ENCODE measurements around the gene TFDP1.

TFDP1 gene

DNA sequence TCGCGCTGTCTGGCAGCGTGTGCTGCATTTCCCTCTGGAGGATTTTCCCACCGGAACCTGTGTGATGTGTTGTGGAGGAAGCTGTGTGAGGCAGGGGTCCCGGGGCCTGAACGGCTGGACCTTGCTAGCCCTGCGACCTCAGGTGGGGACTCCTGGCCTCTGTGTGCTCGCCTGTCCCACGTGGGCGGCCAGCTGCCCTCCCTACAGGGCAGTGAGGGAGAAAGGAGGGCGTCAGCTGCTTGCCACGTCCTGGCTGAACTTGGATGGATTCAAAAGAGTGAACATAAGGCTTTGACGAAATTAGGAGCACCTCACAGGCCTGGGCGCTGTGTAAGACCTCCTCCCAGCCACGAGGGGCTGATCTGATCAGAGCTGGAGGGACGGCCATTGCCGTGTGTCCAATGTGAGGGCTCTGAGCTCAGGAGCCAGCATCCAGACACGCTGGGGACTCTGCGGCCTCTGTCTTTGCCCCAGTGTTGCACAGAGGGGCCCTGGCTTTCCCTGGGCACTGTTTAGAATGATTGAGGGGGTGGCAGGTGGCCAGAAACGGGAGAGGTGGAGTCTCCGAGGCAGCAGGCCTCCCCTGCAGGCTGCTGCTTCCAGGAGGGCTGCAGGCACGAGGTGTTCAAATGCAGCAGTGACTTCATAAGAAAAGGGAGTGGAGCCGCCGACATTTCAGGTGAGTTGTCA is 13.0 kb downstream of the TFDP1 start:
- no peak overlapping the region for H3K4me3 ChIP-seq (ENCODE audit: low read depth, low read length)
- DNase-seq (ENCODE audit: low read depth) = no peak
- TF ChIP-seq, protein P1, sequence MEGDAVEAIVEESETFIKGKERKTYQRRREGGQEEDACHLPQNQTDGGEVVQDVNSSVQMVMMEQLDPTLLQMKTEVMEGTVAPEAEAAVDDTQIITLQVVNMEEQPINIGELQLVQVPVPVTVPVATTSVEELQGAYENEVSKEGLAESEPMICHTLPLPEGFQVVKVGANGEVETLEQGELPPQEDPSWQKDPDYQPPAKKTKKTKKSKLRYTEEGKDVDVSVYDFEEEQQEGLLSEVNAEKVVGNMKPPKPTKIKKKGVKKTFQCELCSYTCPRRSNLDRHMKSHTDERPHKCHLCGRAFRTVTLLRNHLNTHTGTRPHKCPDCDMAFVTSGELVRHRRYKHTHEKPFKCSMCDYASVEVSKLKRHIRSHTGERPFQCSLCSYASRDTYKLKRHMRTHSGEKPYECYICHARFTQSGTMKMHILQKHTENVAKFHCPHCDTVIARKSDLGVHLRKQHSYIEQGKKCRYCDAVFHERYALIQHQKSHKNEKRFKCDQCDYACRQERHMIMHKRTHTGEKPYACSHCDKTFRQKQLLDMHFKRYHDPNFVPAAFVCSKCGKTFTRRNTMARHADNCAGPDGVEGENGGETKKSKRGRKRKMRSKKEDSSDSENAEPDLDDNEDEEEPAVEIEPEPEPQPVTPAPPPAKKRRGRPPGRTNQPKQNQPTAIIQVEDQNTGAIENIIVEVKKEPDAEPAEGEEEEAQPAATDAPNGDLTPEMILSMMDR (IDR thresholded peaks at IDR 0.05; ENCODE audit: low read depth, low read length, missing control alignments) = no peak

DNA sequence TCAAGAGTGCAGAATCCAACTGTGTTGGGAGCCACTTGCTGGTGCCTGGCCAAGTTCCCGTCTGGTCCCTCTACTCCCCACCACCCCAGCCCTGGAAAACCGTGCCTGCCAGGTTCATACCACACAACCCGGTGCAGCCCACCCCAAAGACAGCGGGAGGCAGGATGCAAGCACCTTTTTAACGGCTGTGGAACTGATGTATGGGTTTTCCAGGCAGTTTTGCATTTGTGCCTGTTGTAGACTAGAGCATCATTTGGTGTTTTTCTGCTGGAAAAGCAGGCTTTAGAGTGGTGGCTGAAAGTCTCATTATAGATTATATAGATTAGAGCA is 13.5 kb downstream of the TFDP1 start:
- H3K4me3 ChIP-seq (ENCODE audit: low read depth, low read length) = no peak overlapping the region
- DNase-seq (ENCODE audit: low read depth) = no peak
- TF ChIP-seq, protein P1 (IDR thresholded peaks at IDR 0.05; ENCODE audit: low read depth, low read length, missing control alignments) = no peak

- TF ChIP-seq, protein P1 (IDR thresholded peaks at IDR 0.05; ENCODE audit: low read depth, low read length, missing control alignments) = no peak
- H3K4me3 ChIP-seq (ENCODE audit: low read depth, low read length) = no peak overlapping the region
- no peak for DNase-seq (ENCODE audit: low read depth)
Observed at GRCh38 chr13:113598481-113598880, 13.9 kb downstream of the TFDP1 start.

DNA sequence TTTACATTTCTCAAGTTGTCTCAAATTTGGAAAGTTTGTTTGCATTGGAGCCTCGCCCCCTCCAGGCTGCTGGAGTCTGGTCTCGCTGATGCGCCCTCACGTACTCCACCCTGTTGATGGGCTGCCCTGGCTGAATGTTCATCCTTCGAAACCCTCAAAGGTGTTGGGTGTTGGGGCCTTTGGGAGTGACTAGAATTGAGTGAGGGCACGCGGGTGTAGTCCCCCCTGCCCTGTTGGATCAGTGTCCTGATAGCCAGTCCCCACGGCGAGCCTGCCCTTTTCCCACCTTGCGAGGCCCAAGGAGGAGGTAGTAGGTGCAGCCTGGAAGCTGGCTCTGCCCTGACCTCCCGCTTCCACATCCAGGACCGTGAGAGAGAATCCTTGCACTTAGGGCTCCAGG is 14.8 kb downstream of the TFDP1 start:
- H3K4me3 ChIP-seq (ENCODE audit: low read depth, low read length) = no peak overlapping the region
- no peak for DNase-seq (ENCODE audit: low read depth)
- TF ChIP-seq, protein P1 (IDR thresholded peaks at IDR 0.05; ENCODE audit: low read depth, low read length, missing control alignments) = no peak

DNA sequence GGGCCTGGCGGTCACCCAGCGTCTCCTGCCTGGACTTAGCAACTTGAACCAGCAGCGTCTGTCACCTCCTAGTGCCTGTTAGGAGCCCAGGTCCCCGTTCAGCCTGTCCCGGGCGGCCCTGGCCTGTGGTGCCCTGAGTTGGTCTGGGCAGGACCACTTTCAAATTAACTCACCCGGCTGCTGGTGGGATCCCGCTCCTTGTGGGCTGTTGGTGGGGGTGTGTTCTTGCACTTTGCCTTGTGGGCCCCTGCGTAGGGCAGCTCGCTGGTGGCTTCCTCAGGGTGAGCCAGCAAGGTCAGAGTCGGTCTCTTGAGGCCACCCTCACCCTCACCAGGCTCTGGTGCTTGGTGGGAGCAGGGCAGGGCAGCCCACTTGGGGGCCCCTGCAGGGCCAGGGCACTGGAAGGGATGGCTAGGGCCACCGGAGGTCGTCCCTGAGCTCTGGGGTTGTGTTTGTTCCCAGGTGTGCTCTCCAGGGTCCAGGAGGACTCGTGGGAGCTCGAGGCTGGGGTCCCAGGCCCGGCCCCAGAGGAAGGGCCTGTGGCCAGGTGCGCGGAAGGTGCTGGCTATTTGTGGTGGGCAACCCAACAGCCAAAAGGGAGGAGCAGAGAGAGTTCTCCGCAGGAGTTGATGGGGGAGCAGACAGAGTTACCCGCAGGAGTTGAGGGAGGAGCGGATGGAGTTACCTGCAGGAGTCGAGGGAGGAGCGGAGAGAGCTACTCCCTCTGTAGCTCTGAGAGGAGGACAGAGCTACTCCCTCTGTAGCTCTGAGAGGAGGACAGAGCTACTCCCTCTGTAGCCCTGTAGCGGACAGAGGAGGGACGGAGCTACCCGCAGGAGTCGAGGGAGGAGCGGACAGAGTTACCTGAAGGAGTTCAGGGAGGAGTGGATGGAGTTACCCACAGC is 16.9 kb downstream of the TFDP1 start:
- H3K4me3 ChIP-seq (ENCODE audit: low read depth, low read length) = no peak overlapping the region
- TF ChIP-seq, protein P1 (IDR thresholded peaks at IDR 0.05; ENCODE audit: low read depth, low read length, missing control alignments) = no peak
- DNase-seq (ENCODE audit: low read depth) = no peak

DNA sequence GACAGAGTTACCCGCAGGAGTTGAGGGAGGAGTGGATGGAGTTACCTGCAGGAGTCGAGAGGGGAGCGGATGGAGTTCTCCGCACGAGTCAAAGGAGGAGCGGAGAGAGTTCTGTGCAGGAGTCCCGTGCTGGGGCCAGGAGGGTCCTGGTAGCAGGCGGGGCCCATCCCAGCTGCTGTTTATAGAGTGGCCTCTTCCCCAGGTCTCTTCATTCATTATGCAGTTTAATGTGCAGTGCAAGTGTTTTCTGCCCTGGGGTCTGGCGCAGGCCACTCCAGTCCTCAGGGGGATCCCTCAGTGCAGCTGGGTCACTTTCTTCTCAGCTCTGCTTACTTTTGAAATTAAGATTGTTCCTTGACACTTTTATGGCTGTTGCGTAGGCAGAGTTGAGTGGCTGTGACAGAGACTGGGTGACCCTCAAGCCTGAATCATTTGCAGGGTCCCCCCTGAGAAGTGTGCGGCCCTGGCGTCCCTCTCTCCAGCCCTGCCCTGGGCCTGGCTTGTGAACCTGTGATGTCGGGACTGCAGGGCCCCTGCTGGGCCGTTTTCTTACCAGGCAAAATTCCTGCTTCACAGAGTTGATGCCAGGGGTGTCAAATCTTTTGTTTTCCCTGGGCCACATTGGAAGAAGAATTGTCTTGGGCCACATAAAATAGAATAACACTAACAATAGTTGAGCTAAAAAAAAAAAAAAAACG is 17.9 kb downstream of the TFDP1 start:
- no peak overlapping the region for H3K4me3 ChIP-seq (ENCODE audit: low read depth, low read length)
- TF ChIP-seq, protein P1 (IDR thresholded peaks at IDR 0.05; ENCODE audit: low read depth, low read length, missing control alignments) = no peak
- DNase-seq (ENCODE audit: low read depth) = no peak

Data from GM12864 (cell line).